Right lung (tissue), 10 donors: ENCODE measurements around the gene FAM169A. TPM values are rescaled to one million over a fixed set of nuclear protein-coding genes. Genes with fewer than 3 reads are reported as not detected.
A peak's percentile ranks its signal among the peaks of the same experiment; 100 is the strongest.
"Not testable (repeated sequence)": the region's sequence is repeated elsewhere in the genome, so short reads cannot be mapped to it uniquely, and the experiment has no call there.

Source experiments
- DNase-seq, 2 donors: peaks; one replicate each; pipeline ENCODE4 v3.0.0-alpha.2; 2013
- long read RNA-seq, 8 donors: transcript quantifications; one replicate each; lab custom pipeline, GENCODE V29; 2026
- polyA plus RNA-seq, 5 donors: library from polyadenylated mRNA; unstranded; fragments of 120-200 nt; gene quantifications; one replicate each; pipeline versions ENCODE4 v1.2.1 to v1.2.3, GENCODE V29; 2013; ENCODE audit warnings: inconsistent platforms in 1 of 5, low replicate concordance in 1 of 5; ENCODE audit not compliant: insufficient read length in 5 of 5, insufficient read depth in 1 of 5

FAM169A gene
- polyA plus RNA-seq, result 1 to 10 TPM; 2.9 to 6.4 (median 5.2) TPM
- long read RNA-seq, donor 1, partial matches to known transcripts, result 0 of 1 reads
- long read RNA-seq, donor 1, other reads (novel, unspliced or antisense), result 0 of 1 reads
- long read RNA-seq, donor 2, result 0 reads
- long read RNA-seq, donor 3, full-length matches to known transcripts, result 1 of 1 reads
- long read RNA-seq, donor 3, partial matches to known transcripts, result 0 of 1 reads
- long read RNA-seq, donor 3, other reads (novel, unspliced or antisense), result 0 of 1 reads
- long read RNA-seq, donor 4, partial matches to known transcripts, result 0 of 1 reads
- long read RNA-seq, donor 4, other reads (novel, unspliced or antisense), result 0 of 1 reads
- long read RNA-seq, donor 5, result 0 reads
- long read RNA-seq, donor 6, result 0 reads
- long read RNA-seq, donor 7, result 0 reads
- long read RNA-seq, donor 8, result 0 reads

GRCh38 chr5:74865804-74866595 is at the start of gene FAM169A:
TSS of gene FAM169A (minus strand) at chr5:74866387. CDS start at chr5:74841676, 24,711 bp downstream.
- DNase-seq, result peak; percentile 29 to 37

- no peak for DNase-seq
Observed at GRCh38 chr5:74915488-74915887, 49.3 kb upstream of the FAM169A start.

GRCh38 chr5:74911421-74911820 is 45.2 kb upstream of the FAM169A start:
- DNase-seq, result not testable (repeated sequence)

DNA sequence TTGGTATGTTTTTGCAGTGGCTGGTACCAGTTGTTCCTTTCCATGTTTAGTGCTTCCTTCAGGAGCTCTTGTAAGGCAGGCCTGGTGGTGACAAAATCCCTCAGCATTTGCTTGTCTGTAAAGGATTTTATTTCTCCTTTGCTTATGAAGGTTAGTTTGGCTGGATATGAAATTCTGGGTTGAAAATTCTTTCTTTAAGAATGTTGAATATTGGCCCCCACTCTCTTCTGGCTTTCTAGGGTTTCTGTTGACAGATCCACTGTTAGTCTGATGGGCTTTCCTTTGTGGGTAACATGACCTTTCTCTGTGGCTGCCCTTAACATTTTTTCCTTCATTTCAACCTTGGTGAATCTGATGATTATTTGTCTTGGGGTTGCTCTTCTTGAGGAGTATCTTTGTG is 43.7 kb upstream of the FAM169A start:
- DNase-seq, result not testable (repeated sequence)

- not testable (repeated sequence) for DNase-seq
Observed at GRCh38 chr5:74908237-74908636, 42.0 kb upstream of the FAM169A start.

GRCh38 chr5:74904713-74905112 is 38.5 kb upstream of the FAM169A start:
- not testable (repeated sequence) for DNase-seq

DNA sequence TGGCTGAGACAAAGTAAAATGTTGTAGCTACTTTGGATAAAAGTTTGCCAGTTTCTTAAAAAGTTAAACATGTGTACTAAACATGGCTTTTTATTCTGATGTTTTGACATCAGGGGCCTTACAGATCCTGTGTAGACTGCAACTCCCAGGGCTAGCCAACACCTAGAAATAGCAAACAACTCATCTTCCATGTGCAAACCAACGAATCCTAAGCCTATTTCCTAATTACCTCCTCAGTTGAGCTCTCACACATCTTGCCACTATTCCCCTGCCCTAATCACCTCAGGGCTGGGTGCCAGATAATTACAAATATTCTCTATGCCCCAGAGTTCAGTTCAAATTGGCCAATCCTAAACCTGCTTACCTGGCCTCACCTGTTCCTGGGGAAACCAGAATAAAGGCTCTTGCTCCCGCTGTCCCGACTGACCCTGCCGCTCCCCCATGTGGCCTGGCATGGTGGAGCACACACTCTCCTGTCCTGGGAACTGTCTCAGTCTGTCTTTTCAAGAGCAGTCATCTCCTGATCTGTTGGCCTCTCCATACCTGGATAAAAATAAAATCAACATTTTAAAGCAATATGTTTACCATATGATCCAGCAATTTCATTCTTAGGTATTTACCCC is 37.1 kb upstream of the FAM169A start:
- DNase-seq, result no peak

DNA sequence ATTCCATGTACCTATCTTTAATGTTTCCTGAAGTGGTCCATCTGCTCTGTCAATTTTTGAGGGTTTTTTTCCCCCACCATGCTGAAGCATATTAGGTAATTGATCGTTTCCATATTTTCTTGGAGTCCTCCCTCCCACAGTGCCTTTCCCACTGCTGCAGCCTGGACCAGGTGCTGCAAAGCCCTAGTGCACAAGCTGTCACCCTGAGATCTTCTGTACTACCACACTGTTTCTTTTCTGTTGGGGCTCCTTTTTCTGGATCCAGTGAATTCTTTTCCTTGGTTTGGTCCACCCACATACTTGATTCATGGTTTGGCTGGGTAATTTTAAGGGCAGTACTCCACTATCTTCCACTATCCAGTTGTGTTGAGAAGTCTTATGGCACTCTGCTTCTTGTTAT is 30.9 kb upstream of the FAM169A start:
- no peak for DNase-seq

- DNase-seq, result peak; percentile 80 to 83
Observed at GRCh38 chr5:74895906-74896305, 29.7 kb upstream of the FAM169A start.

DNA sequence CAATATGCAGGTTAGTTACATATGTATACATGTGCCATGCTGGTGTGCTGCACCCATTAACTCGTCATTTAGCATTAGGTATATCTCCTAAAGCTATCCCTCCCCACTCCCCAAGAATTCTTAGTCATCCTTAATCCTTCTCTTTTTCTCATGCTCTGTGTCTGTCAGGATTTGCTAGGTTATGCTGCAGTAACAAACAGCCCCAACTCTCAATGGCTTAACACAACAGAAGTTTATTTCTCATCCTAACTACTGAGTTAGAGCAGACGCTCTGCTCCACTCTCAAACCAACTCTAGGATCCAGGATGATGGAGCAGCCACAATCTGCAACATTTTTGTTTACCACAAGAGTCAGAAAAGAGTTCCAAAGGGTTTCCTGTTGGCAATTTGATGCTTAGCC is 28.2 kb upstream of the FAM169A start:
- DNase-seq, result no peak

- no peak for DNase-seq
Observed at GRCh38 chr5:74892921-74893320, 26.7 kb upstream of the FAM169A start.

DNA sequence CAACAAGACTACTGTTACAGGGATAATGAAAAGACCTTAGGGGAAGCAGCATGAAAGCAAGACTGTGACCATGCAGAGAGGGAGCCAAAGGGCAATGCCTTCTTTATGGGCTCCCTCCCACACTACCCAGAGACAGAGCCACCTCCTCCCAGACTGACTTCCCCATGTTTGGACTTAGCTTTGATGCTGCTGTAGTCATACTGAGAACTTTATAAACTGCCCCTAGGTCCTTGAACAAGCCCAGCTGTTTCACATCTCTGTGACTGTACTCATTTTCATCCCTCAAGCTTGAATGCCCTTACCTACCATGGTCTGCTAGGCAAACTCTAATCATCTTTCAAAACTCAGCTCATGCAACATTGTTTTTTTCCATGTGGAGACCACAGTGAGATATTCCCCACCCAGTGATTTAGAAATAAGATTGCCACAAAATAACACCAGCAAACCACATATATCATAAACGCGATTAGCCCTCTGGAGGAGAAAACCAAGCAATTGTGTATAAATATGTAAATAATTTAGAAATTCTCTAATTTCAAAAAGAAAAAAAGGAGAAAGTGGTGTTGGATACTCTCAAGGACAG is 23.4 kb upstream of the FAM169A start:
- no peak for DNase-seq

- no peak for DNase-seq
Observed at GRCh38 chr5:74888117-74888516, 21.9 kb upstream of the FAM169A start.

- DNase-seq, result no peak
Observed at GRCh38 chr5:74885170-74885569, 19.0 kb upstream of the FAM169A start.

GRCh38 chr5:74882379-74883134 is 16.4 kb upstream of the FAM169A start:
- not testable (repeated sequence) for DNase-seq

- DNase-seq, result peak in 1 of 2 donors; percentile 1
Observed at GRCh38 chr5:74877624-74878304, 11.6 kb upstream of the FAM169A start.

GRCh38 chr5:74875994-74876791 is 10.0 kb upstream of the FAM169A start:
- no peak for DNase-seq

DNA sequence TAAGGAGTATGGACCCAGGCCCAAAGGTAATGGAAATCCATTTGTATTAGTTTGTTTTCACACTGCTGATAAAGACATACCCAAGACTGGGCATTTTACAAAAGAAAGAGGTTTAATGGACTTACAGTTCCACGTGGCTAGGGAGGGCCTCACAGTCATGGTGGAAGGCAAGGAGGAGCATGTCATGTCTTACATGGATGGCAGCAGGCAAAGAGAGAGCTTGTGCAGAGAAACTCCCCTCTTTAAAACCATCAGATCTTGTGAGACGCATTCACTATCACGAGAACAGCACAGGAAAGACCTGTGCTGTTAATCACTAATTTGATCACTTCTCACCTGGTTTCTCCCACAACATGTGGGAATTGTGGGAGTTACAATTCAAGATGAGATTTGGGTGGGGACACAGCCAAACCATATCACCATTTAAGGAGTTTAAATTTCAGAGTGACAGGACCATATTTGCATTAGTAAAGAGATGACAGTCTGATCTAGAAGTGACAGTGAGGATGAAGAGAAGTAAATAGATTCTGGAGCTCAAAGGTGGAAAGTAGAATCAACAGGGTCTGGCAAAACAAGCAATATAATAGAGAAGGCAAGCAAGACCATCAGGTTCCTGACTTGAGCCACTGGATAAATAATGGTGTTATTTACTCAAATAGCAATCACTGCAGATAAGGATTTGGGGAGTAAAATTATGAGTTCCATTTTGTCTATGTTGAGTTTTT is 7.5 kb upstream of the FAM169A start:
- no peak for DNase-seq
